PFSK-1 (cell line): ENCODE measurements around the gene FRAT2.

Experiments
- POLR2AphosphoS5 ChIP-seq: IDR thresholded peaks from 2 replicates; pipeline ENCODE4 v1.6.1; 2012; ENCODE audit warnings: low read depth, mild to moderate bottlenecking, control low read depth, low read length, moderate library complexity
- REST ChIP-seq, 2 experiments: IDR thresholded peaks; 2 replicates each; pipeline versions ENCODE4 v1.6.1 to v1.8.0; 2011 to 2012; ENCODE audit warnings: low read depth in 2 of 2, low read length in 2 of 2, control low read depth in 1 of 2, inconsistent platforms in 1 of 2, mild to moderate bottlenecking in 1 of 2, moderate library complexity in 1 of 2; ENCODE audit not compliant: insufficient read depth in 1 of 2
- SIN3A ChIP-seq: IDR thresholded peaks from 2 replicates; pipeline ENCODE4 v1.6.1; 2012; ENCODE audit warnings: mild to moderate bottlenecking, low read length, moderate library complexity, borderline replicate concordance; ENCODE audit not compliant: insufficient read depth

GRCh38 chr10:97336446-97336845, 1.9 kb upstream of the FRAT2 start:
- TF ChIP-seq REST (IDR thresholded peaks at IDR 0.05; ENCODE audit: insufficient read depth in 1 of 2, low read depth in 2 of 2, low read length in 2 of 2) (no peak), SIN3A (no peak), POLR2AphosphoS5 (no peak)
